ENCODE results near the gene CDC42EP2.

DNA sequence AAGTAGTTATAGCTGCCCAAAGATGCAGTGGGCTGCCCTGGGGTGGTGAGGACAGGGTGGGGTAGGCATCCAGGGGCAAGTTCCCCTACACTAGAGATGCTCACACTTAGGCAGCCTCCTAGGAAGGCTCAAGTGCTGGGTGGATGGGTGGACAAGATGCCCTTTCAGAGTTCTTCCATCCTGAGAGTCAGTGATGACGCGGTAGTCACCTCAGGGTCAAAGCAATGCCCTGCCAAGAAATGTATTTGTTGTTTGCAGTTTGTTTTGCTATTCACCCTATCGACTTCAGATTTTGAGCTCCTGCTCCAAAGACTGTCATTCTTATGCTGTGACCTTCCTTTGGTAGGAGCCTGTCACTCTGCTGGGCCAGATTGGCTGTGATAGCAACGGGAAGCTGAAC lies 34.0 kb upstream of the CDC42EP2 start:
- TF ChIP-seq, protein P1, sequence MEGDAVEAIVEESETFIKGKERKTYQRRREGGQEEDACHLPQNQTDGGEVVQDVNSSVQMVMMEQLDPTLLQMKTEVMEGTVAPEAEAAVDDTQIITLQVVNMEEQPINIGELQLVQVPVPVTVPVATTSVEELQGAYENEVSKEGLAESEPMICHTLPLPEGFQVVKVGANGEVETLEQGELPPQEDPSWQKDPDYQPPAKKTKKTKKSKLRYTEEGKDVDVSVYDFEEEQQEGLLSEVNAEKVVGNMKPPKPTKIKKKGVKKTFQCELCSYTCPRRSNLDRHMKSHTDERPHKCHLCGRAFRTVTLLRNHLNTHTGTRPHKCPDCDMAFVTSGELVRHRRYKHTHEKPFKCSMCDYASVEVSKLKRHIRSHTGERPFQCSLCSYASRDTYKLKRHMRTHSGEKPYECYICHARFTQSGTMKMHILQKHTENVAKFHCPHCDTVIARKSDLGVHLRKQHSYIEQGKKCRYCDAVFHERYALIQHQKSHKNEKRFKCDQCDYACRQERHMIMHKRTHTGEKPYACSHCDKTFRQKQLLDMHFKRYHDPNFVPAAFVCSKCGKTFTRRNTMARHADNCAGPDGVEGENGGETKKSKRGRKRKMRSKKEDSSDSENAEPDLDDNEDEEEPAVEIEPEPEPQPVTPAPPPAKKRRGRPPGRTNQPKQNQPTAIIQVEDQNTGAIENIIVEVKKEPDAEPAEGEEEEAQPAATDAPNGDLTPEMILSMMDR (IDR thresholded peaks at IDR 0.05): no peak
- TF ChIP-seq POLR2AphosphoS5 (IDR thresholded peaks at IDR 0.05; ENCODE audit: low read depth, low read length): no peak
- TF ChIP-seq, protein P2, sequence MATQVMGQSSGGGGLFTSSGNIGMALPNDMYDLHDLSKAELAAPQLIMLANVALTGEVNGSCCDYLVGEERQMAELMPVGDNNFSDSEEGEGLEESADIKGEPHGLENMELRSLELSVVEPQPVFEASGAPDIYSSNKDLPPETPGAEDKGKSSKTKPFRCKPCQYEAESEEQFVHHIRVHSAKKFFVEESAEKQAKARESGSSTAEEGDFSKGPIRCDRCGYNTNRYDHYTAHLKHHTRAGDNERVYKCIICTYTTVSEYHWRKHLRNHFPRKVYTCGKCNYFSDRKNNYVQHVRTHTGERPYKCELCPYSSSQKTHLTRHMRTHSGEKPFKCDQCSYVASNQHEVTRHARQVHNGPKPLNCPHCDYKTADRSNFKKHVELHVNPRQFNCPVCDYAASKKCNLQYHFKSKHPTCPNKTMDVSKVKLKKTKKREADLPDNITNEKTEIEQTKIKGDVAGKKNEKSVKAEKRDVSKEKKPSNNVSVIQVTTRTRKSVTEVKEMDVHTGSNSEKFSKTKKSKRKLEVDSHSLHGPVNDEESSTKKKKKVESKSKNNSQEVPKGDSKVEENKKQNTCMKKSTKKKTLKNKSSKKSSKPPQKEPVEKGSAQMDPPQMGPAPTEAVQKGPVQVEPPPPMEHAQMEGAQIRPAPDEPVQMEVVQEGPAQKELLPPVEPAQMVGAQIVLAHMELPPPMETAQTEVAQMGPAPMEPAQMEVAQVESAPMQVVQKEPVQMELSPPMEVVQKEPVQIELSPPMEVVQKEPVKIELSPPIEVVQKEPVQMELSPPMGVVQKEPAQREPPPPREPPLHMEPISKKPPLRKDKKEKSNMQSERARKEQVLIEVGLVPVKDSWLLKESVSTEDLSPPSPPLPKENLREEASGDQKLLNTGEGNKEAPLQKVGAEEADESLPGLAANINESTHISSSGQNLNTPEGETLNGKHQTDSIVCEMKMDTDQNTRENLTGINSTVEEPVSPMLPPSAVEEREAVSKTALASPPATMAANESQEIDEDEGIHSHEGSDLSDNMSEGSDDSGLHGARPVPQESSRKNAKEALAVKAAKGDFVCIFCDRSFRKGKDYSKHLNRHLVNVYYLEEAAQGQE (IDR thresholded peaks at IDR 0.05; ENCODE audit: insufficient read depth in 1 of 2, low read depth in 2 of 2, low read length in 1 of 2): no peak
